Hematopoietic multipotent progenitor cell treated with erythropoietin and hydrocortisone succinate and interleukin-3 and kit ligand, for 6 days (in vitro differentiated cells): Measurements from ENCODE around the gene DACH1.
"Not testable (repeated sequence)": the region's sequence is repeated elsewhere in the genome, so short reads cannot be mapped to it uniquely, and the experiment has no call there.

Source experiments
- DNase-seq: peaks from one replicate; pipeline ENCODE4 v3.0.0-alpha.2; 2015

Gene DACH1

GRCh38 chr13:71827241-71827640, 39.8 kb downstream of the DACH1 start:
- DNase-seq = no peak

DNA sequence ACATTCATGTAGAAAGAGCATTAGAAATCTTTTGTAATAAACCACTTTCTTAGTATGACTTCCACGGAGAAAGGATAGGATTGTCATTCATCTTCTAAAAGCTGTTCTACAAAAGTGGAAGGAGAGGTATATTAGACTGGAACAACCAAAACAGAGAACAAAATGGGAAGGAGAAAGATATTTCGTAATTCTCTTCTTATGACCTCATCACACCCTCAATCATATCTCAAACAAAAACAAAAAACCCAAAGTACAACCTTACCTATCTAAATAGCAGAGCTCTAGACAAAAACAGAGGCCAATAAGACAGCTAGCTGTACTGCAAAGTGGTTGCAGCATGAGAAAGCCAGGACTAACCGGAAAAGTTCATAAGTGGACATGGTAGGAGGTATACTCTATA, 46.3 kb downstream of the DACH1 start:
- DNase-seq = no peak

GRCh38 chr13:71817335-71817734, 49.7 kb downstream of the DACH1 start:
- no peak for DNase-seq

- no peak for DNase-seq
Measured at GRCh38 chr13:71814806-71815360, 52.1 kb downstream of the DACH1 start.

GRCh38 chr13:71813187-71813586, 53.8 kb downstream of the DACH1 start:
- DNase-seq = no peak

- no peak for DNase-seq
Measured at GRCh38 chr13:71811344-71811743, 55.7 kb downstream of the DACH1 start.

- DNase-seq = no peak
Measured at GRCh38 chr13:71808708-71809107, 58.3 kb downstream of the DACH1 start.

- DNase-seq = no peak
Measured at GRCh38 chr13:71806886-71807285, 60.1 kb downstream of the DACH1 start.

GRCh38 chr13:71803066-71803465, 63.9 kb downstream of the DACH1 start:
- DNase-seq = peak; percentile 57

- DNase-seq = peak; percentile 10
Measured at GRCh38 chr13:71801781-71802180, 65.2 kb downstream of the DACH1 start.

- peak; percentile 46 for DNase-seq
Measured at GRCh38 chr13:71801165-71801760, 65.7 kb downstream of the DACH1 start.

DNA sequence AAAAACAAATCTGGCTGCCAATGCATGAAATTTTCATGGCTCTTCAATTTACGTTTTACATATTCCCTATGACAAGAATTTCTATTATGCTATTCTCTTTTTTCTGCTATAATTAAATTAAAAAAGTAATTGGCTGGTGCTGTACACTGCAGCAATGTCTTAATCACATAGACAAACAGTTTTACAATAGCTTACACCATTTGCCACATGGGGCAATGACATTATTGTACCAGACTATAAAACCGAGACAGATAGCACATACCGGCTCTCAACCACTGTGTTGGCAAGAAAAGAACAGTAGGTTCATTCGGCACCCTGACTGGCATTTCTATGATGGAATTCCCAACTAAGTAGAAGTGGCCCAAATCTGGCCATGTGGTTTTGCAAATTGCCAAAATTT, 67.7 kb downstream of the DACH1 start:
- no peak for DNase-seq

GRCh38 chr13:71798707-71799106, 68.3 kb downstream of the DACH1 start:
- no peak for DNase-seq

DNA sequence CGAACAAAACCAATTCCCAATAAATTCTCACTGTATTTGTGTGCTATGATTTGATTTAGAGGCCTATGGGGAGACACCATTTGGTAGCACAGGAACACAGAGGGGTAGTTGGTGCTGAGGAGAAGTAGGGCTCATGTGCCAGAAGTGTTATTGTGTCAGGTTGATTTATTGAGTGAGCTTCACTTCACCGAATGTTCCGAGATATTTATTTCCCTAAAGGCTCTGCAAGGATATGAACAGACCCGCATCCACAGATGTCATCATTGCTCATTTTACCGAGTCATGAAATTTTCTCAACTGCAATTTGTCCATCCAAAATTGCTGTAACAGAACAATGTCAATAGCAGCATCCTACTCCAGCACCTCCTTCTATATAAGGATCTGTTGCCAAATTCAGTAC, 69.5 kb downstream of the DACH1 start:
- peak; percentile 23 for DNase-seq

DNA sequence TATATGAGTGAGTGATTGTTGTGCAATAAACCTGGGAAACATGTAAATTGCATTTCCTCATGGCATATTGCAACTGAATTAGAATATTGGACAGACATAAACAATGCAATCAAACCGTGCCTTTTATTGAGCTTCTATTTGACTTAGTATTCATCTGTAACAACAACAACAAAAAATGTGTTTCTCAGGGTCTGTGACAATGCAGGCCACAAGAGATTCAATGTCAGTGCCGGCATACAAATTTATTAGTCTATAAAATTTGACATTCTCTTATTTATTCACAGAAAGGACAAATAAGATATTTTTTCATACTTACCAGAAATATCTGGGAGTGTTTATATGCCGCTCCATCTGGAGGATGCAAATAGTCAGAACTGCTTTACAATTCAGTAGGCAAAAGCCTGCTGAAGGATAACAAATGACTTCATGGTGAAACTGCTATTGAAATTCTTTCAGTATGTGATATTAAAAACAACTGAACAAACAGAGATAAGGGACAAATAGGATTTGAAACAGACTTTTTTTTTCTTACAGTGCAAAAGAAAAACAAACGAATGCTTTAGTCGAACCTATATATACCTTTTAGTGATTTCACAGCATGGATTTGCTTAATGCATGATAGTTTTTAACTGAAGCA, 77.2 kb downstream of the DACH1 start:
- no peak for DNase-seq

GRCh38 chr13:71789037-71789436, 78.0 kb downstream of the DACH1 start:
- no peak for DNase-seq

GRCh38 chr13:71787414-71787813, 79.6 kb downstream of the DACH1 start:
- DNase-seq = no peak

DNA sequence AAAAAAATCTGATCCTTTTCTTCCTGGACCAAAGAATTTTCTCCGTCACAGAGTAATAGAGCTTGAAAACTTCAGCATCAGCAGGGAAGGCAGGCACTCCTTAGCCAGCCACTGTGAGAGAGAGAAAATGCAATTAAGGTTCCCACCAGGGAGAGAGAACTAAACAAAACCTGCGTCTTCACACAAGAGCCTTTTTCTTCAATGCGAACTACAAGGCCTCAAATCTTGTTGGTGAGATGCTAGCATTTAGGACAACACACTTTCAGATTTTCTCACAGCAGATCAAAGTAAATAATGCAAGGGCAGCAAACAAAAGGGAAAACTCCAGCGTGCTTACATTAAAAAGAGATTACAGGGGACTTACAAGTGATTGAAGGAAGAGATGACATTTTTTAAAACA, 80.1 kb downstream of the DACH1 start:
- DNase-seq = no peak

- no peak for DNase-seq
Measured at GRCh38 chr13:71785361-71785760, 81.6 kb downstream of the DACH1 start.

DNA sequence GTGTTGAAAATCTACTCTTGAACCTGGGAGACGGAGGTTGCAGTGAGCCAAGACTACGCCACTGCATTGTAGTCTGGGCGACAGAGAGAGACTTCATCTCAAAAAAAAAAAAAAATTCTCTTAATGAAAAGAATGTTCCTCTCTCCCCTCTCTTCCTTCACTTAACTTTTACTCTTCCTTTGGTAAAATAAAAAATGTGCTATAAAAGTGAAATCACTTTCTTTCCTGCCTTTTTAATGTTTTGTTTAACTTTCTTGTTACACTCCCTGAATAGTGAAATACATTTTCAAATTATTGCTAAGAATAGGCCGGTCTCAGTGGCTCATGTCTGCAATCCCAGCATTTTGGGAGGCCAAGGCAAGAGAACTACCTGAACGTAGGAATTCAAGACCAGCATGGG, 86.5 kb downstream of the DACH1 start:
- DNase-seq = no peak

- not testable (repeated sequence) for DNase-seq
Measured at GRCh38 chr13:71778998-71779397, 88.0 kb downstream of the DACH1 start.

DNA sequence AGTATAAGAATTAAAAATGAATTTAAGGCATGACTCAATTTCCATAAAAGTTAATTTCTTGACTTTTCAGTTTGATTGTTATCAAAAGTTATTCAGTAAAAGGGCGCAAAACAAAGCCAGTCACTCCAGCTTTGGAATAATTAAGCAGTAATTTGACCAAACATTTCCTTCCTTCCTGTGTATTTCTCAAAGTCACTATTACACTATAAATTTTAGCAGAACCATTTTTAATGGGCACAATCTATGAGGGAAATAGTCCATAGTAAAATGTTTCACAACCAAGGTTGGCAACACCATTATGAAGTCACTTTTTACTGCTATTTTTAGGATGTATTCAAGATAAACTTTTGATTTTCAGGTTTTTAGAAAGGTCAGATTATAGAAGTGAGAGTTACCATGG, 91.0 kb downstream of the DACH1 start:
- no peak for DNase-seq

DNA sequence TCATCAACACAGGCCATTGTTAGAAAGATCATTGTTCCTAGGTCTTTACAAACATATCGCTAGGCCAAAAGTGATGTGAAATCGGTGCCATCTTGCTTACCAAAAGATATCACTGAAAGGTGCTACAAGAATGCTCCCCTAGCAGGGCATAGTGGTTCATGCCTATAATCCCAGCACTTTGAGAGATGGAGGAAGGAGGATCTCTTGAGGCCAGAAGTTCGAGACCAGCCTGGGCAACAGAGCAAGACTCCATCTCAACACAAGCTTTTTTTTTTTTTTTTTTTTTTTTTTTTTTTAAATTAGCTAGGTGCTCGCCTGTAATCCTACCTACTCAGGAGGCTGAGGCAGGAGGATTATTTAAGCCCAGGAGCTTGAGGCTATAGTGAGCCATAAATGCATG, 92.1 kb downstream of the DACH1 start:
- no peak for DNase-seq

DNA sequence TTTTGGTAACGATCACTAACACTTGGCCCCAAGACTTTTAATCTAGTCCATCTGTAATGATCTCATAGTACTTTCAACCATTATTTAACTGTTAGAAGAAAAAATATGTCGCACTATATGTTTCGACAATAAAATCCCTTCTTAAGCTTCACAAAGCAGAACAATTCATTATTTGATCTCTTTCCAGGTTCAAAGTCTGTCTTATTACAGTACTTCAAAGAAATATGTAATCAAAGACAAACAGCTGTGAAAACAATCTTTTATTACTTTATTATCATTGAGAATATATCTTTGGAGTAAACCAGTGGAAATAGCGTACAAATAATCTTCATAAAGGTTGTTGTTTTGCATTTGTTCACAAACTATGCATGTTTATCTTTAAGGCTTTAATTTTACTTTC, 93.5 kb downstream of the DACH1 start:
- DNase-seq = no peak

GRCh38 chr13:71772361-71772760, 94.6 kb downstream of the DACH1 start:
- no peak for DNase-seq
